Stimulated activated CD8-positive, alpha-beta memory T cell treated with anti-CD3 and anti-CD28 coated beads, Interleukin-12 subunit alpha, Interleukin-12 subunit beta, amount 100 ng/mL, for 24 hours (primary cell): Measurements from ENCODE around the gene SLC20A1.

Experiments used
- DNase-seq: peaks from one replicate; pipeline ENCODE4 v3.0.0-alpha.2; 2020; ENCODE audit errors: extremely low read depth

SLC20A1 gene

DNA sequence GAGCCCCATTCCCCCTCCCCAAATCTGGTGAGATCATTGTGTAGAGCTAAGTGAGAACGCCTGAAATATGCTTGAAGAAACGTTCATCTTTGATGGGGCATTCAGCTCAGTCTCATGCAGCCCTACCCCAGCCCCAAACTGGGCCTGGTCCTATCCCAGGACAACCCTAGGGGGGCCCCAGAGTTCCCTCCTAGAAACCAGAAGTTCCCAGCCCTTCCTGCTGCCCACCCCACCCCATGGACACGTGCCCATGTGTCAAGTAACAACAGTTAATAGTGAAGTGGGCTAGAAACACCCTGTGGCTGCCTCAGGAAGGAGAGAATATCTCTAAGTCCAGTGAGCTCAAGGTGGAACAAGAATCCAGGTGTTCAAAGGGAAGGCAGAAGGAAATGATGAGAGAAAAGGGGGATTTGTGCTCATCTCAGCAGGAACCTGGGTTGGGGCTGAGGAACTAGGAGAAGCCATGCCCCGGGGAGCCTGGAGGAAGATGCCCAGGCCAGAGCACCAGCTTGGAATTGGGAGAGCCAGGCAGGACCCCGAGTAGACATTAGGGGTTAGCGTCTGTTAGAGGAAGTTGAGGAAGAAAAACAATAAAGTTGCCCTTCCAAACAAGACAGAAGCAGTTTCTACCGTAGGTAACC, 20.1 kb upstream of the SLC20A1 start:
- no peak for DNase-seq

- DNase-seq = no peak
These were observed 19.1 kb upstream of the SLC20A1 start for GRCh38 chr2:112626604-112627059.

DNA sequence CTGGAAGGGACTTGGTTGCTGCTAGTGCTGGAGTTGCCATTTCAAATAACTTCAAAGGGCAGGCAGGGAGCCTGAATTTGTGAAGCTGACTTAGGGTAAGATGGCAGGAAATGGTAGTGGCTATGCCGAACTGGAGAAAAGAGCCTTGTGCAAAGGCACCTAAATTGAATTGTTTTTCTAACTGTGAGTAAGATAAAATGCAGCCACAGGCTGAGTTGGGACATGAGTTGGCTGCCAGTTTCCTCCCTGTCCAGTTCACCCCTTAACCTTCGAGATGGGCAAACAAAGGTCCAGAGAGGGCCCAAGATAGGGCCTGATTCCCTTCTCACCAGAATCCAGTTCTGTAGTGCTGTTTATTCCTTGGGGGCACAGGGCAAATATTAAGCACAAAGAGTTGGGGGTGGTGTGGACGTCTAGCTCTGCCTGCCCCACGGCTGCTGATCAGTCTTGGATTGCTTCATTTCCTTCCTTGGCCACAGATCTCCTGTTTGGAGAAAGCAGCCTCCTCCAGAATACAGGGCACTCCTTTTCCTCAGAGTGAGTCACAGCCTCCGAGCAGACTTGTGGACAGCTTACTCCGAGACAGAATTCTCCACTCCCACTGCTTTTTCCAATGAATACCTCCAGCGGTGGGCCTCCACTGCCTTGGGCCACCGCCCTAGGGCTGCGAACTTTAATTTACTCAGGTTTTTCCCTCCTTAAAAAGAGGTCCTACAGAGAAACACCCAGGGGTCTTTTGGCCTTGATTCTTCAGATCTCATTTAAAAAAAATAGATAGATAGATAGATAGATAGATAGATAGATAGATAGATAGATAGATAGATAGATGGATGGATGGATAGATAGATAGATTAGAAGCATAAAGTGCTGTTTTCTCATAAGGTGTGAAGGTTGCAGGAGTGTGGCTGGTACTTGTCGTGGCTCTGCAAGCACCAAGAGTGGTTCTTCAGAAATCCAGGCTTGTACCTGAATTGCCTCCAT, 18.4 kb upstream of the SLC20A1 start:
- no peak for DNase-seq

DNA sequence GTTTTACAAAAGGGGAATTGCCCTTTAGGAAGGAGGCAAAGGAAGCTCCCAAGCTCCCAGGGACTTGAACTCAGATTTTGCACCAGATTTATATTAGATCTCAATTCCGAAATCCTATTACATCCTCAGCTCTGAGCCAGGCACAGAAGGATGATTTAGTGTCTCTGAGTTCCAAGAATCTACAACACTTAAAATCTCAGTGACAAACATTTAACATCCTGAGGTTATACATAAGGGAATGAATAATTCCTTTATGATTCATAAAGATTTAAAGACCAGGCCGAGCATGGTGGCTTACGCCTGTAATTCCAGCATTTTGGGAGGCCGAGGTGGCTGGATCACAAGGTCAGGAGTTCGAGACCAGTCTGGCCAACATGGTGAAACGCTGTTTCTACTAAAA, 16.5 kb upstream of the SLC20A1 start:
- no peak for DNase-seq

- DNase-seq = no peak
These were observed 15.9 kb upstream of the SLC20A1 start for GRCh38 chr2:112629823-112630222.

GRCh38 chr2:112630268-112630667, 15.5 kb upstream of the SLC20A1 start:
- no peak for DNase-seq

DNA sequence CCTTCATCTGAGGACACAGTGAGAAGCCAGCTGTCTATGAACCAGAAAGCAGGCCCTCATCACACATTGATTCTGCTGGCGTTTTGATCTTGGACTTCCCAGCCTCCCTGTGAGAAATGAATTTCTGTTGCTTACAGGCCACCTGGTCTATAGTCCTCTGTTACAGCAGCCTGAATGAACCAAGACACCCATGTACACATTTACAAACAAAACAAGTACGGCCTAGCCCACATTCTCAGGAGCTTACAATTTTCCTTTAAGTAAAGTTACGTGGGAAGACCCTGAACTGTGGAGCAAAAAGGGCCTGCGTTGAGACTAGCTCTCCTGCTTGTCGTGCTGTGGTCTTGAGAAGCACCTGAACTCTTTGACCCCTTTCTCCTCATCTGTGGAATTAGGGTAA, 12.0 kb upstream of the SLC20A1 start:
- no peak for DNase-seq

GRCh38 chr2:112634153-112634873, 11.4 kb upstream of the SLC20A1 start:
- no peak for DNase-seq

- DNase-seq = no peak
These were observed 10.9 kb upstream of the SLC20A1 start for GRCh38 chr2:112634874-112635157.

DNA sequence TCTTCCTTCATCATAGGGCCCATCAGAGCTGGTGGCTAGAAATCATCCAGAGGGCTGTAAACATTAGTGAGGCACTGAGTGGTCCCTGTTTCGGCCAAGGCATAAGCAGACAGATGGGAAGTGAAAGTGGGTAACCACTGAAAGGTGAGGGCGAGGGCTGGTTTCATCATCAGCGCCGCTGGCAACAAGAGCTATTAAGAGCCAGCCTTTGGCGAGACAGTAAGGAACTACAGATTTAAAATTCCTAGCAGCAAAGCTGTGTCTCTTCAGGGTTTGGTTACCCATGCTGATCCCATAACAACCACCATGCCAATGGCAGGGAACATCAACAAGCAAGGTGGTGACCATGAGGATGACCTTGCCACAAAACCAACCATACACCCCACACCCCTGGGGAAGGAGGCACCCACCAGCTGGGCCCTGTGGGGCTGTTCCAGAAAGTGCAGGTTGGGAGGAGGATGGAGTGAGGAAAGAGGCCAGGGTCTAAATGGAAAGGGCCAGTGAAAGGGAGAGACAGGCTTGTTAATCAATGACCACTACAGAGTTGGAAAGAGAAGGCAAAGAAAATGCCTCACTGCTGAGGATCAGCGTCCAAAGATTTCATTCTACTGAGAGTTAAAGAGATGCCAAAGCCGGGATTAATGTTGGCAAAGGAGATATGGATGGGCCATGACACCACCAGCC, 9.0 kb upstream of the SLC20A1 start:
- no peak for DNase-seq

DNA sequence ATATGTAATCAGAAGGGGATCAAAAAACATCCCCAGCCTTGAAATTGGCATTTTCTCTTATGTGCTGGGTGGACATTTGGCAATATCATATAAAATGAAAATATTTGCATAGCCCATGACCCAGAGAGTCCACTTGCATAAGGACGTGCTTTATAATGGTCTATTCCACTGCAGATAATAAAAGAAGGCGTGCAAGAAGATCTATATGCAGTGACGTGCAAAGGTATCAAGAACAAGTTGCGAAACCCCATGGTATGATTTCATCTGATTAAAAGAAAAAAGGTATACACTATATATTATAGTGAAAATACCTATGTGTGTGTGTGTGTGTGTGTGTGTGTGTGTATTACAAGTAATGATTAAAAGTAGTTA, 8.5 kb upstream of the SLC20A1 start:
- no peak for DNase-seq

- no peak for DNase-seq
These were observed 5.8 kb upstream of the SLC20A1 start for GRCh38 chr2:112639936-112640335.

- no peak for DNase-seq
These were observed 5.3 kb upstream of the SLC20A1 start for GRCh38 chr2:112640467-112640799.

DNA sequence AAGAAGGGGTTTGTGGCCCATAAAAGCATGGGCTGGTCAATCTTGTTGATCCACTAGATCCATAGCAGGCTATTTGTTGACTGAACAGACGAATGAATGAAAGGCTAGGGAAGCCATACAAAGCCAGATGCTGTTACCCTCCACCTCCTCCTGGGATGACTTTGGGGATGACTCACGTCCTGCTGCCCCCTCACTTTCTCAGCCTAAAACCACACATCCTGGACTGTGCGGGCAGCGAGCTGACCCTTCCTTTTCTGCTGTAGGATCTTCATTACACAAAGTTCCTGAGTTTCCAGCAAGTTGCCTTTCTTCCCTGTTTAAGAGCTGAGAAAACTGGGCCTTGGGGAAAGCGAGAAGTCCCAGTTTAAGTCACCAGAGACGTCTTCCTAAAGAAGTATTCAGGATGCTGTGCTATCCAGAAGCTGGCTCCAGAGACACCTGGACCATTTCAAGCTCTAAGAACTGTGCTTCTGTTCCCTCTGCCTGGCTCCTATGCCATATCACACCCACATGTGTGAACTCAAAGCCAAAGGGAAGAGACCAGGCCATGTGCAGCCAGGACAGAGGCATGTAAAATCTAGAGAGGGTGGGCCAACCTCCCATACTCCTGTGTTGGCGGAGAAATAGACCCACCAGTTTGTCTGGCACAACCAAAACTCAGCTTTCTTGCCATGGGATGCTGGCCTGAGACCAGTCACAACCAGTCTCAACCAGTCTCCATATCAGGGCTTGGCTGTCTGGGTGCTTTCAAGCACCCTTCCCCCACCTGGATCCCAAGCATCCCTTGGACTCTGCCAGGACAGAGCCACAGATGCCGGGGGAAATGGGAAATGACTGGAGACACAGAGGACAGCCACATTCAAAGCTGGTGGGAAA, 4.7 kb upstream of the SLC20A1 start:
- DNase-seq = no peak

DNA sequence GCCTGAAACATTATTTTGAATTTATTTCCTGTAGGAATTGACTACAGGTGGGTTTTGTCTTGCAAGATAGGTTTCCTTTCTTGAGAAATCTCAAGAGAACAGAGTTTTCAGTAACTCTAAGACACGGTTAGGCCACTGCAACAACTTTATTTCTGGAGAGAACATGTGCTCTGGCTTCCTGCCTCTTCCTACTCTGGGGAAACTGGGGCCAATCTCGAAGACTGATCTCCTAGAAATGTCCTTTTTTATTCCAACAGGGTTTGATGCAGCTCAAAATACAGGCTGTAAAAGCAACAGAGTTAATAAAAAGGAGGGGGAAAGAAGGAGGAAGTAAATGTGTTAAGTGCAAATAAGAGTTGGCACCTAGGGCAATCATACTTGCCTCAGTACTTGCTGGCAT, 4.0 kb upstream of the SLC20A1 start:
- no peak for DNase-seq

- no peak for DNase-seq
These were observed 3.2 kb upstream of the SLC20A1 start for GRCh38 chr2:112642561-112642960.

GRCh38 chr2:112642966-112643365, 2.8 kb upstream of the SLC20A1 start:
- no peak for DNase-seq

DNA sequence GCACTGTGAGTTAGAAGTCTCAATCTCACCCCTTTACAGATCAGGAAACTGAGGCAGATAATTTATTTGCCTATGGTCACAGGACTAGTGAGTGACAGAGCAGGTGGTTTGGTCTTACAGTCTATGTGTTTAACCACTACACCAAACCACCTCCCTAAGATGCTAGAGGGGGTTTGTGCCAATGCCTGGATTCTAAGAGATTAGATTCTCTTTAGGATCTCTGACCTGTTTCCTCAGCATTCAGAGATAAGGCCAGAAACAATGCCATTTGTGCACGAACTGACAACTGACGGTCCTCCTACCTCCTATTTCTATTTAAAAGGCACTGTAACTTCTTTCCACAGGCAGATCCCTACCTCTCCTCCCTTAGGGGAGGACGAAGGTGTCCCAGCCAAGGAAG, 2.3 kb upstream of the SLC20A1 start:
- no peak for DNase-seq

DNA sequence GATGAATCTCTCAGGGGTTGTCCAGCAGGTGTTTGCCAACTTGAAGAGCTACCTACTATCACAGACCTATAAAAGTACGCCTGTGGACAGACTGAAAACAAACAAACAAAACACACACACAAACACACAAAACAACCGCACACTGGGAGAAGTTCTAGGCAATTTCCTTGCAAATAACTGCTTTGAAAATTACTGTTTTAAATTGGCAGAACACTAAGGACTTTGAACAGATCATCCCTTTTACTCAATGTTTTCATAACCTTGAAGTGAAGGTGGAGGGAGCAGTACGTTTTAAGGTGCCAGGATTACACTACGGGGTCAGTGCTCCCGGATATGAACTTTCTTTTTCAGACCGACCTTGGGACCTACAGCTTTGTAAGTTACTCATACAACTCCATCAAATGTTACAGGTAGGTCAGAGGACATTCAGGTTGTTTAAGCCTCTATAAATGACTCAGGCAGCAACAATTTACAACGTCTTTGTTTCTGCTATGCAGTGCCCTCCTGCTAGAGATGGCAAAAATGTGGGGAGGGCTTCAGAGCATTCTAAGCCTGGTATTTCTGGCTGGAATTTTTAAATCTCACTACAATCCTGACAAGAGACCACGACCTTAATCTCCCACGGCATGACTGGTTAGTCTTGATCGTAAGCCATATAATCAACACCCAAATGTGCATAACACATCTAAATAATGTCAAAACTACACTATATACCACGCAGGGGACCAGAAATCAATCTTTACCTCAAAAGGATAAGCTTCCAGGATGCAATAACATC, 1.4 kb upstream of the SLC20A1 start:
- DNase-seq = no peak

- DNase-seq = no peak
These were observed 818 bp upstream of the SLC20A1 start for GRCh38 chr2:112644933-112645309.
